Neural cell (in vitro differentiated cells): Measurements from ENCODE around the gene HIC1. TPM values are rescaled to one million over a fixed set of nuclear protein-coding genes. Genes with fewer than 3 reads are reported as not detected.

ENCODE experiments used
- H2AFZ ChIP-seq: fragments of 200-600, 300-800 bp; sonication (generic), shearing (Covaris generic); 2 replicates; pipeline ENCODE4 v1.6.0; 2014; ENCODE audit warnings: low read depth, mild to moderate bottlenecking, antibody characterized with exemption, low read length, moderate library complexity
- H3F3A ChIP-seq: fragments of 200-600 bp; shearing (Covaris generic); 2 replicates; pipeline ENCODE4 v1.6.1; 2016; ENCODE audit warnings: mild to moderate bottlenecking, moderate library complexity, mixed read lengths, antibody characterized with exemption, low read length; ENCODE audit not compliant: insufficient read depth, poor library complexity, severe bottlenecking
- H3K27ac ChIP-seq: fragments of 200-600, 300-800 bp; sonication (generic), shearing (Covaris generic); 2 replicates; pipeline ENCODE4 v1.5.1; 2014; ENCODE audit warnings: mild to moderate bottlenecking, low read length, moderate library complexity
- H3K27me3 ChIP-seq: fragments of 300-800, 200-600 bp; sonication (generic), shearing (Covaris generic); 2 replicates; pipeline ENCODE4 v1.6.0; 2014; ENCODE audit warnings: mild to moderate bottlenecking, low read depth, low read length, moderate library complexity; ENCODE audit not compliant: insufficient read depth
- H3K36me3 ChIP-seq: fragments of 300-800, 200-600 bp; sonication (generic), shearing (Covaris generic); 2 replicates; pipeline ENCODE4 v1.5.1; 2014; ENCODE audit warnings: mild to moderate bottlenecking, antibody characterized with exemption, low read length, moderate library complexity; ENCODE audit not compliant: insufficient read depth
- H3K4me2 ChIP-seq: fragments of 300-800, 200-600 bp; sonication (generic), shearing (Covaris generic); 2 replicates; pipeline ENCODE4 v1.6.0; 2014; ENCODE audit warnings: mild to moderate bottlenecking, low read length
- H3K4me3 ChIP-seq: fragments of 300-800, 200-600 bp; sonication (generic), shearing (Covaris generic); 2 replicates; pipeline ENCODE4 v1.5.1; 2014; ENCODE audit warnings: mild to moderate bottlenecking, low read length, moderate library complexity
- H3K79me2 ChIP-seq: fragments of 200-600 bp; shearing (Covaris generic); replicated peaks from 2 replicates; pipeline ENCODE4 v1.6.0; 2014; ENCODE audit warnings: mild to moderate bottlenecking, low read length, moderate library complexity; ENCODE audit not compliant: insufficient read depth
- H3K9ac ChIP-seq: fragments of 300-800, 200-600 bp; sonication (generic), shearing (Covaris generic); 2 replicates; pipeline ENCODE4 v1.6.1; 2016; ENCODE audit warnings: mild to moderate bottlenecking, low read length, mixed read lengths
- H3K9me2 ChIP-seq: fragments of 200-600 bp; shearing (Covaris generic); 2 replicates; pipeline ENCODE4 v1.6.1; 2016; ENCODE audit warnings: mild to moderate bottlenecking, low read length, mixed read lengths; ENCODE audit not compliant: insufficient read depth
- H3K9me3 ChIP-seq: fragments of 200-600, 300-800 bp; sonication (generic), shearing (Covaris generic); 2 replicates; pipeline ENCODE4 v1.6.1; 2016; ENCODE audit warnings: mild to moderate bottlenecking, mixed run types, low read length, moderate library complexity, mixed read lengths
- H4K20me1 ChIP-seq: fragments of 200-600 bp; shearing (Covaris generic); 2 replicates; pipeline ENCODE4 v1.6.1; 2016; ENCODE audit warnings: mild to moderate bottlenecking, mixed run types; ENCODE audit not compliant: insufficient read depth
- EP300 ChIP-seq: fragments of 450-650 bp; conservative IDR thresholded peaks from 2 replicates; pipeline ENCODE4 v1.6.1; 2014; ENCODE audit warnings: antibody characterized with exemption, mild to moderate bottlenecking, moderate library complexity; ENCODE audit not compliant: poor library complexity, severe bottlenecking
- MXI1 ChIP-seq: fragments of 450-650 bp; conservative IDR thresholded peaks from 2 replicates; pipeline ENCODE4 v1.6.1; 2014; ENCODE audit warnings: antibody characterized with exemption, mild to moderate bottlenecking; ENCODE audit not compliant: poor library complexity, severe bottlenecking
- RAD21 ChIP-seq: fragments of 450-650 bp; conservative IDR thresholded peaks from 2 replicates; pipeline ENCODE4 v1.6.1; 2014; ENCODE audit warnings: antibody characterized with exemption, mild to moderate bottlenecking, moderate library complexity
- SMC3 ChIP-seq: fragments of 450-650 bp; conservative IDR thresholded peaks from 2 replicates; pipeline ENCODE4 v1.6.1; 2014; ENCODE audit warnings: antibody characterized with exemption, mild to moderate bottlenecking, moderate library complexity; ENCODE audit not compliant: poor library complexity
- TAF1 ChIP-seq: IDR thresholded peaks from 2 replicates; pipeline ENCODE4 v1.6.1; 2012; ENCODE audit warnings: low read depth
- polyA plus RNA-seq: library from polyadenylated mRNA; depleted of rRNA; stranded (reverse); fragments of >200 nt; gene quantifications from 2 replicates; pipeline ENCODE4 v1.2.3, GENCODE V29; 2014
- TF ChIP-seq, protein P1 (sequence below): IDR thresholded peaks from 2 replicates; pipeline ENCODE4 v1.6.1; 2012; ENCODE audit warnings: borderline replicate concordance
- TF ChIP-seq, protein P2 (sequence below): fragments of 450-650 bp; IDR thresholded peaks from 2 replicates; pipeline ENCODE4 v1.5.1; 2014; ENCODE audit warnings: antibody characterized with exemption, mild to moderate bottlenecking, moderate library complexity; ENCODE audit not compliant: poor library complexity, severe bottlenecking

Gene HIC1
- polyA plus RNA-seq, 1 donor from 2014 or later: 2.8 TPM

DNA sequence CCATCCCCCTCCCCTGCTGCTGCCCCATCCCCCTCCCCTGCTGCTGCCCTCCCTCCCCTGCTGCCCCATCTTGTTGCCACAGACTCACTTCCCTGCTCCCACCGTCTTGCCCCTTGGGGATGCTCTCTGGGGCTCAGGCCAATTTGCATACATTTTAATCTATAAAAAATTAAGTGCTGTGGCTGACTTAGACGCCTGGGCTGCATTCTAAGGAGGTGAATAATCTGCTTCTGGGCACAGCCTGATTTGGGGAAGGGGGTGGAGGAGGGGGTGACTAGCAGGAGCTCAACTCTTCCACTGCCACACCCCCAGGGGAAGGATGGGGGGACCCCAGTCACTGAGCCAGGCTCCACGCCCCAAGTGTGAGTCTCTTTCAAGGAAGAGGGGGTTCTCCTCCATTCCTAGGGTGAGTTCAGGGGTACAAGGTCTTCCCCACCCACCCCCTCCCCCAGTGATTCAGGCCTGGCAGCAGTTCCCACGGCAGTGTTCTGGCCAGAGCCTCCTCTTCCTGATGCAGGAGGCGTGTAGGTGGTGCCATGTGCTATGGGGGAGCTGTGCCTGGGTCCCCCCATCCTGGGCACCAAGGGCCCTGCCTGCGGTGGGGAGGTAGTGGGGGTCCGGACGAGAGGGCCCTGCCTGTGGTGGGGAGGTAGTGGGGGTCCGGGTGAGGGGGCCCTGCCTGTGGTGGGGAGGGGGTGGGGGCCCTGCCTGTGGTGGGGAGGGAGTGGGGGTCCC, 19.9 kb upstream of the HIC1 start:
- H3K9ac ChIP-seq: no peak overlapping the region
- TF ChIP-seq, protein P1, sequence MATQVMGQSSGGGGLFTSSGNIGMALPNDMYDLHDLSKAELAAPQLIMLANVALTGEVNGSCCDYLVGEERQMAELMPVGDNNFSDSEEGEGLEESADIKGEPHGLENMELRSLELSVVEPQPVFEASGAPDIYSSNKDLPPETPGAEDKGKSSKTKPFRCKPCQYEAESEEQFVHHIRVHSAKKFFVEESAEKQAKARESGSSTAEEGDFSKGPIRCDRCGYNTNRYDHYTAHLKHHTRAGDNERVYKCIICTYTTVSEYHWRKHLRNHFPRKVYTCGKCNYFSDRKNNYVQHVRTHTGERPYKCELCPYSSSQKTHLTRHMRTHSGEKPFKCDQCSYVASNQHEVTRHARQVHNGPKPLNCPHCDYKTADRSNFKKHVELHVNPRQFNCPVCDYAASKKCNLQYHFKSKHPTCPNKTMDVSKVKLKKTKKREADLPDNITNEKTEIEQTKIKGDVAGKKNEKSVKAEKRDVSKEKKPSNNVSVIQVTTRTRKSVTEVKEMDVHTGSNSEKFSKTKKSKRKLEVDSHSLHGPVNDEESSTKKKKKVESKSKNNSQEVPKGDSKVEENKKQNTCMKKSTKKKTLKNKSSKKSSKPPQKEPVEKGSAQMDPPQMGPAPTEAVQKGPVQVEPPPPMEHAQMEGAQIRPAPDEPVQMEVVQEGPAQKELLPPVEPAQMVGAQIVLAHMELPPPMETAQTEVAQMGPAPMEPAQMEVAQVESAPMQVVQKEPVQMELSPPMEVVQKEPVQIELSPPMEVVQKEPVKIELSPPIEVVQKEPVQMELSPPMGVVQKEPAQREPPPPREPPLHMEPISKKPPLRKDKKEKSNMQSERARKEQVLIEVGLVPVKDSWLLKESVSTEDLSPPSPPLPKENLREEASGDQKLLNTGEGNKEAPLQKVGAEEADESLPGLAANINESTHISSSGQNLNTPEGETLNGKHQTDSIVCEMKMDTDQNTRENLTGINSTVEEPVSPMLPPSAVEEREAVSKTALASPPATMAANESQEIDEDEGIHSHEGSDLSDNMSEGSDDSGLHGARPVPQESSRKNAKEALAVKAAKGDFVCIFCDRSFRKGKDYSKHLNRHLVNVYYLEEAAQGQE: no peak
- no peaks in the 10 kb centered on the region for H3K9me3 ChIP-seq
- no peak overlapping the region for H3K4me2 ChIP-seq
- peak overlapping the region; percentile 20 for H3K27ac ChIP-seq
- no peaks in the 10 kb centered on the region for H3K79me2 ChIP-seq
- no peak overlapping the region for H3K4me3 ChIP-seq
- no peaks in the 10 kb centered on the region for H3F3A ChIP-seq
- H4K20me1 ChIP-seq: no peaks in the 10 kb centered on the region
- no peaks in the 10 kb centered on the region for H3K36me3 ChIP-seq
- H3K27me3 ChIP-seq: no peaks in the 10 kb centered on the region
- H3K9me2 ChIP-seq: no peaks in the 10 kb centered on the region
- no peak overlapping the region for H2AFZ ChIP-seq

DNA sequence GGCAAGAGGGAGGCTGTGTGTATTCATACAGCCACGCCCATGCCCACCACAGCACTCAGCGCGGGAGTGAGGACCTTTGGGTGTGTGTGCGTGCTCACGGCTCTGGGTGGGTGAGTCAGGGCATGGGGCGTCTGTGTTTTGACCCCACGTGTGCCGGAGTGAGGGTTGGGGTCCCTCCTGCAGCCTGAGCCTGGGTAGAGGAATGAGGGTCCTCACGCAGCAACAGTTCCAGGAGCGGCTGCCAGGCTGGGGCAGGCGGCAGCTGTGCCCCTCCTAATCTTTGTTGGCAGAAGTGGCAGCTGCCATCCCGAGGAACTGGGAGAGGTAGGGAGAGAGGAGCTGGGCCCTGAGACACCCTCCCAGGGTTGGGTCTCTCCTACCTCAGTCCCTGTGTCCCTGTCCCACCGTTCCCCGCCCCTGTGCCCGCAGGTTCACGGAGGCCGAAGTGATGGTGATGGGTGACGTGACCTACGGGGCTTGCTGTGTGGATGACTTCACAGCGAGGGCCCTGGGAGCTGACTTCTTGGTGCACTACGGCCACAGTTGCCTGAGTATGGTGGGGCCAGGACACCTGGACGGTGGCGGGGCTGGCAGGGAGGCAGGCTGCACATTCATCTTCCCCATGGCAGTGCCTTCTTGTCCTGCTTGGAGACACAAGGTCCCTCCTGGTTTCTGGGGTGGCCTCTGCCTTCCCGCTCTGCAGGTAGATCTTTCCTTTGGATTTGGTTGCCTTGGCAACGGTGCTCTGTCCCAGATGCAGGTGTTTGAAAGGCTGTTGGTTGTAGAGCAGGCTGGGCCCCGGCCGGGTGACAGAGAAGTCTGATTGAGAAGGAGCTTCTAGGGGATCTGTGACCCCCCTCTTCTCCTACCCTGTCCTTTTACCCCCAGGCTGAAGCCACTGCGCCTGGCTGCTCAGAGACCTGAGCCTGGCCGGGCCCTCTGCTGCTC, 19.1 kb upstream of the HIC1 start:
- Histone ChIP-seq H3K9ac (peak overlapping the region; percentile 12), H3K79me2 (no peaks in the 10 kb centered on the region), H3K9me3 (no peaks in the 10 kb centered on the region), H4K20me1 (no peaks in the 10 kb centered on the region), H3F3A (no peaks in the 10 kb centered on the region), H3K36me3 (no peaks in the 10 kb centered on the region), H3K27ac (no peak overlapping the region), H3K27me3 (no peaks in the 10 kb centered on the region), H2AFZ (no peak overlapping the region), H3K4me3 (peak overlapping the region; percentile 21), H3K4me2 (no peak overlapping the region), H3K9me2 (no peaks in the 10 kb centered on the region)
- TF ChIP-seq EP300 (no peak), TAF1 (no peak), RAD21 (no peak), MXI1 (no peak)

DNA sequence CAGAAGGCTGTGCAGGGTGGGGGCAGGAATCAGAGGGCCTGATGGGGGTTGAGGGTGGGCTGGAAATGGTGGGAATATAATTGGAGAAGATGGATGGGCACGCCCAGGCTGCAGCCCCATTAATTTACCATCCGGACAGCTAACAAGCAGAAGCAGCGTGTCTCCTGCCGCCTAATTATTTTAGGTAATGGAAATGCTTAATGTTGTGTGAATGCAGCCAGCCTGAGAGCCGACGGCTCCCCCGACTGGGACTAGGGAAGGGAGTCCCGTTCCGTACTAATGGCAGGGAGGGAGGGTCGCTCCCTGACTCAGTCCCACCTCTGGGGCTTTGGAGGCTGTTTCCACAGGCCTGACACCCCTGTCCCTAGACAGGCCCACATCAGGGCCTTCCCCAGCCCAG, 17.7 kb upstream of the HIC1 start:
- Histone ChIP-seq H3K4me2 (no peak overlapping the region), H3K27me3 (no peaks in the 10 kb centered on the region), H4K20me1 (no peaks in the 10 kb centered on the region), H3K4me3 (no peak overlapping the region), H3K36me3 (no peaks in the 10 kb centered on the region), H2AFZ (no peak overlapping the region), H3K27ac (no peak overlapping the region), H3K9me2 (no peaks in the 10 kb centered on the region), H3K79me2 (no peaks in the 10 kb centered on the region), H3K9me3 (no peaks in the 10 kb centered on the region), H3K9ac (no peak overlapping the region), H3F3A (no peaks in the 10 kb centered on the region)
- TF ChIP-seq SMC3 (no peak), RAD21 (no peak), TAF1 (no peak)
- TF ChIP-seq, protein P2, sequence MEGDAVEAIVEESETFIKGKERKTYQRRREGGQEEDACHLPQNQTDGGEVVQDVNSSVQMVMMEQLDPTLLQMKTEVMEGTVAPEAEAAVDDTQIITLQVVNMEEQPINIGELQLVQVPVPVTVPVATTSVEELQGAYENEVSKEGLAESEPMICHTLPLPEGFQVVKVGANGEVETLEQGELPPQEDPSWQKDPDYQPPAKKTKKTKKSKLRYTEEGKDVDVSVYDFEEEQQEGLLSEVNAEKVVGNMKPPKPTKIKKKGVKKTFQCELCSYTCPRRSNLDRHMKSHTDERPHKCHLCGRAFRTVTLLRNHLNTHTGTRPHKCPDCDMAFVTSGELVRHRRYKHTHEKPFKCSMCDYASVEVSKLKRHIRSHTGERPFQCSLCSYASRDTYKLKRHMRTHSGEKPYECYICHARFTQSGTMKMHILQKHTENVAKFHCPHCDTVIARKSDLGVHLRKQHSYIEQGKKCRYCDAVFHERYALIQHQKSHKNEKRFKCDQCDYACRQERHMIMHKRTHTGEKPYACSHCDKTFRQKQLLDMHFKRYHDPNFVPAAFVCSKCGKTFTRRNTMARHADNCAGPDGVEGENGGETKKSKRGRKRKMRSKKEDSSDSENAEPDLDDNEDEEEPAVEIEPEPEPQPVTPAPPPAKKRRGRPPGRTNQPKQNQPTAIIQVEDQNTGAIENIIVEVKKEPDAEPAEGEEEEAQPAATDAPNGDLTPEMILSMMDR: no peak
- TF ChIP-seq, protein P1: no peak
